BJ (cell line): Measurements from ENCODE around the gene COL18A1. TPM values are rescaled to one million over a fixed set of nuclear protein-coding genes. Genes with fewer than 3 reads are reported as not detected.

Experiments used
- CTCF ChIA-PET: fragments of 350-600 bp; formaldehyde crosslinking; extraction: SDS; loops from one replicate; lab custom pipeline; 2021; ENCODE audit warnings: antibody characterized with exemption, inconsistent platforms; lab: Yijun Ruan, JAX
- POLR2A ChIA-PET: fragments of 300-600 bp; sonication (Branson Sonifier 250); formaldehyde crosslinking; extraction: SDS; loops from one replicate; lab custom pipeline; 2021; ENCODE audit warnings: antibody characterized with exemption; lab: Charles Lee
- DNase-seq: peaks from one replicate; pipeline ENCODE4 v3.0.0-alpha.2; 2011; ENCODE audit warnings: low read depth
- H3K27me3 ChIP-seq: 2 replicates; pipeline ENCODE4 v1.6.0; 2011; ENCODE audit warnings: low read length; ENCODE audit not compliant: control insufficient read depth, insufficient read depth
- H3K36me3 ChIP-seq: 2 replicates; pipeline ENCODE4 v1.5.1; 2011; ENCODE audit warnings: low read length; ENCODE audit not compliant: control insufficient read depth, insufficient read depth
- H3K4me3 ChIP-seq: 2 replicates; pipeline ENCODE4 v1.5.1; 2011; ENCODE audit warnings: low read depth, mild to moderate bottlenecking, control low read depth, low read length
- polyA plus RNA-seq: library from polyadenylated mRNA; depleted of rRNA; stranded (reverse); fragments of >200 nt; gene quantifications from 2 replicates; pipeline ENCODE4 v1.2.3, GENCODE V29; 2011
- TF ChIP-seq, protein P1 (sequence below): IDR thresholded peaks from 2 replicates; pipeline ENCODE4 v1.5.1; 2011; ENCODE audit warnings: low read depth, mild to moderate bottlenecking, control low read depth, inconsistent platforms, low read length, moderate library complexity; ENCODE audit not compliant: insufficient read depth

COL18A1 gene
- polyA plus RNA-seq, 1 experiment: 99.7 TPM

DNA sequence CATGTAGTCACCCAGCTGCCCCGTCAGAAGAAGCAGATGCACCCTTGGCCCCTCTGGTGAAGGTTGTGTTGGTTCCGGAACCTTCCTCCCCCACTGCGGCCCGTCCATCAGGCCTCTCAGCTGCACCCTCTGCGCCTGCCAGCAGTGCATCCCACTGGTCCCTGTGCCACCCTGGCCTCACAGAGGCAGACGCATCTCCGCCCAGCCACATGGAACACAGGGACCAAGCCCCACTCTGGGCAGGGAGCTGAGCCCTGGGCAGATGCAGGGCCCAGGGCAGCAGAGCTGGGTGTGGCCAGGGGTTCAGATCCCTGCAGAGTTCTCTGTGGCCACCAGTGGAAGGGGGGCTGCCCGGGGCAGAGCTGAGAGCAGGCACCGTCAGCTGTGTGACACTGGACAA, 86.7 kb downstream of the COL18A1 start:
- POLR2A ChIA-PET: no interaction called here
- TF ChIP-seq, protein P1, sequence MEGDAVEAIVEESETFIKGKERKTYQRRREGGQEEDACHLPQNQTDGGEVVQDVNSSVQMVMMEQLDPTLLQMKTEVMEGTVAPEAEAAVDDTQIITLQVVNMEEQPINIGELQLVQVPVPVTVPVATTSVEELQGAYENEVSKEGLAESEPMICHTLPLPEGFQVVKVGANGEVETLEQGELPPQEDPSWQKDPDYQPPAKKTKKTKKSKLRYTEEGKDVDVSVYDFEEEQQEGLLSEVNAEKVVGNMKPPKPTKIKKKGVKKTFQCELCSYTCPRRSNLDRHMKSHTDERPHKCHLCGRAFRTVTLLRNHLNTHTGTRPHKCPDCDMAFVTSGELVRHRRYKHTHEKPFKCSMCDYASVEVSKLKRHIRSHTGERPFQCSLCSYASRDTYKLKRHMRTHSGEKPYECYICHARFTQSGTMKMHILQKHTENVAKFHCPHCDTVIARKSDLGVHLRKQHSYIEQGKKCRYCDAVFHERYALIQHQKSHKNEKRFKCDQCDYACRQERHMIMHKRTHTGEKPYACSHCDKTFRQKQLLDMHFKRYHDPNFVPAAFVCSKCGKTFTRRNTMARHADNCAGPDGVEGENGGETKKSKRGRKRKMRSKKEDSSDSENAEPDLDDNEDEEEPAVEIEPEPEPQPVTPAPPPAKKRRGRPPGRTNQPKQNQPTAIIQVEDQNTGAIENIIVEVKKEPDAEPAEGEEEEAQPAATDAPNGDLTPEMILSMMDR: no peak
- CTCF ChIA-PET: interaction anchor here (1.5 kb wide), 1 partner anchor 14 kb away, joined by 7 read pairs; no protein-coding TSS in a partner anchor

GRCh38 chr21:45492765-45493164, 87.8 kb downstream of the COL18A1 start:
- POLR2A ChIA-PET: no interaction called here
- TF ChIP-seq, protein P1: no peak
- Histone ChIP-seq H3K4me3 (no peak overlapping the region), H3K36me3 (peaks cover 26% of the 10 kb centered on the region), H3K27me3 (no peaks in the 10 kb centered on the region)
- CTCF ChIA-PET: interaction anchor here (0.8 to 1.5 kb wide), 2 partner anchors 15 to 21 kb away, joined by 3 to 7 read pairs; no protein-coding TSS in a partner anchor
- DNase-seq: no peak

More for the DNA sequence above, 86.7 kb downstream of the COL18A1 start:
- H3K4me3 ChIP-seq: no peak overlapping the region
- H3K27me3 ChIP-seq: no peaks in the 10 kb centered on the region
- DNase-seq: no peak
- peaks cover 18% of the 10 kb centered on the region for H3K36me3 ChIP-seq

DNA sequence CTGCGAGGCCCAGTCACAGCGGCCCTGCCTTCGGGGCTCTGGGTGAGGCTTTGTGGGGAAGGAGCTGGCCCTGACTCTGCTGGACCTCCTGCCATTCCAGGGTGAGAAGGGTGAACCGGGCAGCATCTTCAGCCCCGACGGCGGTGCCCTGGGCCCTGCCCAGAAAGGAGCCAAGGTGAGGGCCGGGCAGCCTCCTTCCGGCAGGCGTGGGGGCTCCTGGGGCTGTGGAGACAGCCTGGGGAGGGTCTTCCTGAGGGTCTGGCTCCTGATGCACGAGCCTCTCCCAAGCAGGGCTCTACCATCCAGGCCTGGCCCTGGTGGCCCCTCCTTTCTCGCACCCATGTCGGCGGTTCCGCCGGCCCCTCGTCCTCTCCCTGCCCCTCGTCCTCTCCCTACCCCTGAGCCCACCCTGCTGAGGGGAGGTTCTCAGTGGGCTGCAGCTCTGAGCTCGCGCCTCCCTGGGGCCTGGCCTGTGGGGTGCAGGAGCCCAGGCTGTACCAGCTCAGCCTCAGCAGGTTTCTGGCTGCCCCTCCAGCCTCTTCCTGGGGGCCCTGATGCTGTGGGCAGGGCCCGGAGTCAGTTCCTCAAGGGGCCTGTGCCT, 88.5 kb downstream of the COL18A1 start:
- DNase-seq: no peak
- POLR2A ChIA-PET: no interaction called here
- CTCF ChIA-PET: no interaction called here
- Histone ChIP-seq H3K4me3 (no peak overlapping the region), H3K27me3 (no peaks in the 10 kb centered on the region), H3K36me3 (peaks cover 29% of the 10 kb centered on the region)
- TF ChIP-seq, protein P1: no peak

DNA sequence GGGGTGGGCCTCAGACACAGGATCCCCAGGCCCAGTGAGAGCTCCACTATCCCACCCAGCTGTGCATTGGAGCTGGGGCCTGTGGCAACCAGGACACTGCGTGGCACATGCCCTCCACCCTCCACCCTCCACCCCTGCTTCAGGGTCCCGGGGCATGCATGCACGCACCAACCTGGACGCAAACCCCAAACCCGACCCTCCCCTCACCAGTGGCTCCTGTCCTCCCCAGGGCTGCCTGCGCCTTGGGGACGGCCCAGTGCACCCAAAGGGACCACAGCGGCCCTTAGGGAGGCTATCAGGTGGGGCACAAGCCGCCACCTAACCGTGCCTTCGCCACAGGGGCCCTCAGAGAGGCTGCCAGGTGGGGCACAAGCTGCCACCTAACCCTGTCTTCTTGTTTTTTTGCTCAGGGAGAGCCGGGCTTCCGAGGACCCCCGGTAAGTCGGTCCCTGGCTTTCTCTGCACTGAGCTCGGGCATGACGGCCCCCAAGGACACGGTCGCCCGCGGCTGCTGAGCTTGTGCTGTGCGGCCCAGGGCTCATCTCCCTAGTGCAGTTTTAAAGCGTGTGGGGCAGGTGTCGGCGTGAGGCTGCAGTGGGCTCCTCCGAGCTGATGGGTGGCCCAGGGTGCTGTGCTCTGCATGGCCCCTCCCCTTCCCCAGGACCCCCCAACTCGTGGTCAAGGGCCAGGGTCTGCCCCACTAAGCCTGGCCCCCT, 89.3 kb downstream of the COL18A1 start:
- Histone ChIP-seq H3K4me3 (no peak overlapping the region), H3K36me3 (peaks cover 30% of the 10 kb centered on the region), H3K27me3 (no peaks in the 10 kb centered on the region)
- TF ChIP-seq, protein P1: no peak
- no peak for DNase-seq
- ChIA-PET CTCF (no interaction called here), POLR2A (no interaction called here)

DNA sequence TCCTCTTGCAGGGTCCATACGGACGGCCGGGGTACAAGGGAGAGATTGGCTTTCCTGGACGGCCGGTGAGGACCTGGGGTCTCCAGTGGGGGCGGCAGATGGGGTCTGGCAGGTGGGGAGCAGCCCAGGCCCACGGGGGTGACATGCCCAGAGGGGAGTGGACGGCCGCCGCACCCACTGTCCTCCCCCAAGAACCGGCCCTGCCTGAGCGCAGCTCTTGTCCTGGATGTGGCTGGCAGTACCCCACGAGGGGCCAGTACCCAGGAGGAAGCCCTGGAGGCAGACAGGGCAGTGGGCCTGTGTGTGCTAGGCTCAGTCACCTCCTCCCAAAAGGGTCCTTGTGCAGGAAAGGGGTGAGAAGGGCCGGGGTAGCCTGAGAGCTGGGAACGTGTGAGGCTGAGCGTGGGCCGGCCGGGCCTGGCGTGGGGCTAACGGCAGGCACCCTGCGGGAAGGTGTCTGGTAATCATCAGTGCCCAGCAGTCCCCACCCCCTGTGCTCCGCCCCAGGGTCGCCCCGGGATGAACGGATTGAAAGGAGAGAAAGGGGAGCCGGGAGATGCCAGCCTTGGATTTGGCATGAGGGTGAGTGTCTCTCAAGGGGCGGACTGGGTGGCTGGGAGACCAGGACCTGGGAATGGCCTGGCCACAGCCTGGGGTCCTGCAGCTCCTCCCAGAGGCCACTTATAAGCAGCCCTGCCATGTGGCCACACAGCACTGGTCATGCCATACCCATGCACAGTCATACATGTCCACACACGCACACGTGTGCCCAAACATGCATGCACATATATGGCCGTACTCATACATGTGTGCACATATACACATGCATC, 90.1 kb downstream of the COL18A1 start:
- TF ChIP-seq, protein P1: no peak
- ChIA-PET CTCF (no interaction called here), POLR2A (no interaction called here)
- Histone ChIP-seq H3K36me3 (peaks cover 29% of the 10 kb centered on the region), H3K27me3 (no peaks in the 10 kb centered on the region), H3K4me3 (no peak overlapping the region)
- DNase-seq: no peak
